ENCODE results near the gene PPP1R3C.

Gene PPP1R3C

DNA sequence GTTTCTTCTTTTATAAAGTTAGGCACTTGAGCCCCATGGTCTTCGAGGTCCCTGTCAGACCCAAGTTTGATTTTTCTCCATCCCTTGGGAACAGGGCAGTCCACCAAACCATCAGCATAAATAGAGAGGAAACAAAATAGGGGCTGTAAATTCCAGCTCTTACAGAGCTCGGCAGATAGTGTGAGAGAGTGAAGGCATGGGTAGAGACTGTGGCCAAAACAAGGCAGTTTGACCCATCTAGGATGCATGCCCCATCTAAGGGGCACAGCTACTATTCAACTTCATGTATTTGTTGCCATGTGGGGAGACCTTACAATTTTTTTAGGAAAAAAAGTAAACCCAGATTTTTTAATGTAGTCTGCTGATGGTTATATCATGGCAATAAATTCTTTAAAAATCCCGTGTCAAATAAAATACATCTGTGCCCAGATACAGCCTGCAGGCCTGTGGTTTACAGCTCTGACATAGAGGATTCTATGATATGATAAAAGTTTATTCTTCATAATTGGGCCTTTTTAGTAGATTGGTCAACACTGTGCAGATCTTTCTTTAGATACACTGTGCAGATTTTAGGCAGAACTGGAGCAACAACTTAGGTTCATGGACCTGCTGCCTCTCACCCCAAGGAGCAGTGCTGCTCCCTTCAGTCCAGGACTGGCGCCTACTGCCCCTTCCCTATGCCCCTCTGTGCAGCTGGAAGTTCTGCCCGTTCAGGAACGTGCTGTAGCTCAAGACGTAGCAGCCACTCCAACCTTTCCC is 5.3 kb downstream of the PPP1R3C start:
- Histone ChIP-seq H3K4me3 (ENCODE audit: low read depth, low read length) (no peak overlapping the region), H3K27ac (ENCODE audit: extremely low read depth, low read depth, low read length) (no peak overlapping the region), H3K9me3 (ENCODE audit: control insufficient read depth, insufficient read depth, low read depth, low read length) (no peaks in the 10 kb centered on the region), H3K4me1 (ENCODE audit: control insufficient read depth, insufficient read depth, low read length) (no peaks in the 10 kb centered on the region), H3K36me3 (ENCODE audit: control insufficient read depth in 2 of 2, insufficient read depth in 1 of 2, low read length in 2 of 2) (no peaks in the 10 kb centered on the region)
- POLR2A ChIA-PET = no interaction called here
- CTCF ChIA-PET = interaction anchor here (0.6 to 2.3 kb wide), 6 partner anchors 8 to 747 kb away, joined by 3 to 20 read pairs (median 3); no protein-coding TSS in a partner anchor
- no peak for TF ChIP-seq ZNF530 (tag by site-specific recombination; IDR thresholded peaks at IDR 0.05; ENCODE audit: low read depth)
- no peak for TF ChIP-seq ZFP69B (tag by site-specific recombination; IDR thresholded peaks at IDR 0.05)
- TF ChIP-seq, protein P1, sequence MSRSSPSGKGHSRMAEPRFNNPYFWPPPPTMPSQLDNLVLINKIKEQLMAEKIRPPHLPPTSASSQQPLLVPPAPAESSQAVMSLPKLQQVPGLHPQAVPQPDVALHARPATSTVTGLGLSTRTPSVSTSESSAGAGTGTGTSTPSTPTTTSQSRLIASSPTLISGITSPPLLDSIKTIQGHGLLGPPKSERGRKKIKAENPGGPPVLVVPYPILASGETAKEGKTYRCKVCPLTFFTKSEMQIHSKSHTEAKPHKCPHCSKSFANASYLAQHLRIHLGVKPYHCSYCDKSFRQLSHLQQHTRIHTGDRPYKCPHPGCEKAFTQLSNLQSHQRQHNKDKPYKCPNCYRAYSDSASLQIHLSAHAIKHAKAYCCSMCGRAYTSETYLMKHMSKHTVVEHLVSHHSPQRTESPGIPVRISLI (tag by site-specific recombination; IDR thresholded peaks at IDR 0.05) = no peak
- TF ChIP-seq SP3 (tag by site-specific recombination; IDR thresholded peaks at IDR 0.05) = no peak
- no peak for TF ChIP-seq OVOL3 (tag by site-specific recombination; IDR thresholded peaks at IDR 0.05)
- TF ChIP-seq ZNF10 (tag by site-specific recombination; IDR thresholded peaks at IDR 0.05) = no peak
- no peak for TF ChIP-seq ZBTB21 (tag by site-specific recombination; IDR thresholded peaks at IDR 0.05)
- TF ChIP-seq ZSCAN16 (tag by site-specific recombination; IDR thresholded peaks at IDR 0.05) = no peak
- TF ChIP-seq ZNF654 (tag by site-specific recombination; IDR thresholded peaks at IDR 0.05; ENCODE audit: low read depth) = no peak
- TF ChIP-seq ZNF184 (tag by site-specific recombination; IDR thresholded peaks at IDR 0.05) = no peak
- TF ChIP-seq, protein P2, sequence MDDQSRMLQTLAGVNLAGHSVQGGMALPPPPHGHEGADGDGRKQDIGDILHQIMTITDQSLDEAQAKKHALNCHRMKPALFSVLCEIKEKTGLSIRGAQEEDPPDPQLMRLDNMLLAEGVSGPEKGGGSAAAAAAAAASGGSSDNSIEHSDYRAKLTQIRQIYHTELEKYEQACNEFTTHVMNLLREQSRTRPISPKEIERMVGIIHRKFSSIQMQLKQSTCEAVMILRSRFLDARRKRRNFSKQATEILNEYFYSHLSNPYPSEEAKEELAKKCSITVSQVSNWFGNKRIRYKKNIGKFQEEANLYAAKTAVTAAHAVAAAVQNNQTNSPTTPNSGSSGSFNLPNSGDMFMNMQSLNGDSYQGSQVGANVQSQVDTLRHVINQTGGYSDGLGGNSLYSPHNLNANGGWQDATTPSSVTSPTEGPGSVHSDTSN (CRISPR knock-in tag; IDR thresholded peaks at IDR 0.05) = no peak
- TF ChIP-seq, protein P3, sequence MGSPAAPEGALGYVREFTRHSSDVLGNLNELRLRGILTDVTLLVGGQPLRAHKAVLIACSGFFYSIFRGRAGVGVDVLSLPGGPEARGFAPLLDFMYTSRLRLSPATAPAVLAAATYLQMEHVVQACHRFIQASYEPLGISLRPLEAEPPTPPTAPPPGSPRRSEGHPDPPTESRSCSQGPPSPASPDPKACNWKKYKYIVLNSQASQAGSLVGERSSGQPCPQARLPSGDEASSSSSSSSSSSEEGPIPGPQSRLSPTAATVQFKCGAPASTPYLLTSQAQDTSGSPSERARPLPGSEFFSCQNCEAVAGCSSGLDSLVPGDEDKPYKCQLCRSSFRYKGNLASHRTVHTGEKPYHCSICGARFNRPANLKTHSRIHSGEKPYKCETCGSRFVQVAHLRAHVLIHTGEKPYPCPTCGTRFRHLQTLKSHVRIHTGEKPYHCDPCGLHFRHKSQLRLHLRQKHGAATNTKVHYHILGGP (tag by site-specific recombination; IDR thresholded peaks at IDR 0.05) = no peak
- TF ChIP-seq ZNF311 (tag by site-specific recombination; IDR thresholded peaks at IDR 0.05; ENCODE audit: borderline replicate concordance) = no peak
- no peak for TF ChIP-seq ZNF404 (tag by site-specific recombination; IDR thresholded peaks at IDR 0.05)
- no peak for TF ChIP-seq ZNF169 (tag by site-specific recombination; IDR thresholded peaks at IDR 0.05)
- TF ChIP-seq ZNF416 (tag by site-specific recombination; IDR thresholded peaks at IDR 0.05) = no peak
- TF ChIP-seq ZNF132 (tag by site-specific recombination; IDR thresholded peaks at IDR 0.05; ENCODE audit: borderline replicate concordance) = no peak
- no peak for TF ChIP-seq ZNF274 (IDR thresholded peaks at IDR 0.05; ENCODE audit: low read length)
- TF ChIP-seq ZNF274 (tag by site-specific recombination; IDR thresholded peaks at IDR 0.05; ENCODE audit: borderline replicate concordance) = no peak
- TF ChIP-seq, protein P4, sequence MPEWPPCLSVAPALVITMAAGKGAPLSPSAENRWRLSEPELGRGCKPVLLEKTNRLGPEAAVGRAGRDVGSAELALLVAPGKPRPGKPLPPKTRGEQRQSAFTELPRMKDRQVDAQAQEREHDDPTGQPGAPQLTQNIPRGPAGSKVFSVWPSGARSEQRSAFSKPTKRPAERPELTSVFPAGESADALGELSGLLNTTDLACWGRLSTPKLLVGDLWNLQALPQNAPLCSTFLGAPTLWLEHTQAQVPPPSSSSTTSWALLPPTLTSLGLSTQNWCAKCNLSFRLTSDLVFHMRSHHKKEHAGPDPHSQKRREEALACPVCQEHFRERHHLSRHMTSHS (tag by site-specific recombination; IDR thresholded peaks at IDR 0.05) = no peak
- TF ChIP-seq YY1 (tag by site-specific recombination; IDR thresholded peaks at IDR 0.05) = no peak

DNA sequence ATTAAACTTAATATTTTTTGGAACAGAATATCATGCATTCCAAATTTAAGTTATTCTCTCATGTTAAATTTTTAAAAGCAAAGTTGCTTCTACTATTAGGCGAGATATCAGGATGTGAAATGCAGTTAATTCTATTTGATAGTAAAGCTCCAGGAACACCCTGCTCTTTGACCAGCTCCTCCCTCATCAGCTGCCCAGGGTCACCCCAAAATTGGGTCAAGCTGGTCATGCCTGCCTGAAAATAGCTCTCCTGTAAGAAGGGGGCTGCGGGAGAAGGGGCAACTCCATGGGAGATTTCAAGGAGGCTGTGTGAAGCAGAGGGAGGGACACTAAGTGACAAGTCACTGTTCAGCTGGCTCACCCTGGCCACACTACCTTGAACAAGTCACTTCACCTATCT is 5.9 kb downstream of the PPP1R3C start:
- H3K4me1 ChIP-seq (ENCODE audit: control insufficient read depth, insufficient read depth, low read length) = no peaks in the 10 kb centered on the region
- no peaks in the 10 kb centered on the region for H3K9me3 ChIP-seq (ENCODE audit: control insufficient read depth, insufficient read depth, low read depth, low read length)
- no peak for TF ChIP-seq KLF1 (tag by site-specific recombination; IDR thresholded peaks at IDR 0.05)
- TF ChIP-seq ZNF785 (tag by site-specific recombination; IDR thresholded peaks at IDR 0.05) = no peak
- no peak for TF ChIP-seq FEZF1 (tag by site-specific recombination; IDR thresholded peaks at IDR 0.05)
- no peak for TF ChIP-seq ZNF292 (tag by site-specific recombination; IDR thresholded peaks at IDR 0.05; ENCODE audit: borderline replicate concordance, low read depth)
- TF ChIP-seq SETDB1 (IDR thresholded peaks at IDR 0.05; ENCODE audit: insufficient read length, low read length) = no peak
- no peak for TF ChIP-seq ZNF629 (tag by site-specific recombination; IDR thresholded peaks at IDR 0.05)
- TF ChIP-seq ZNF433 (tag by site-specific recombination; IDR thresholded peaks at IDR 0.05; ENCODE audit: low read depth) = no peak
- no peak for TF ChIP-seq HOXA7 (CRISPR knock-in tag; IDR thresholded peaks at IDR 0.05; ENCODE audit: borderline replicate concordance)
- TF ChIP-seq ZNF555 (tag by site-specific recombination; conservative IDR thresholded peaks at IDR 0.05) = no peak
- no peak for TF ChIP-seq ZNF571 (tag by site-specific recombination; IDR thresholded peaks at IDR 0.05)
- TF ChIP-seq, protein P5, sequence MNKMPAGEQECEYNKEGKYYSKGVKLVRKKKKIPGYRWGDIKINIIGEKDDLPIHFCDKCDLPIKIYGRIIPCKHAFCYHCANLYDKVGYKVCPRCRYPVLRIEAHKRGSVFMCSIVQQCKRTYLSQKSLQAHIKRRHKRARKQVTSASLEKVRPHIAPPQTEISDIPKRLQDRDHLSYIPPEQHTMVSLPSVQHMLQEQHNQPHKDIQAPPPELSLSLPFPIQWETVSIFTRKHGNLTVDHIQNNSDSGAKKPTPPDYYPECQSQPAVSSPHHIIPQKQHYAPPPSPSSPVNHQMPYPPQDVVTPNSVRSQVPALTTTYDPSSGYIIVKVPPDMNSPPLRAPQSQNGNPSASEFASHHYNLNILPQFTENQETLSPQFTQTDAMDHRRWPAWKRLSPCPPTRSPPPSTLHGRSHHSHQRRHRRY (tag by site-specific recombination; IDR thresholded peaks at IDR 0.05) = no peak
- no peak overlapping the region for H3K4me3 ChIP-seq (ENCODE audit: low read depth, low read length)
- ChIA-PET POLR2A (no interaction called here), CTCF (interaction anchor here (0.7 to 2.3 kb wide), 5 partner anchors 9 to 329 kb away, joined by 3 to 20 read pairs (median 3); no protein-coding TSS in a partner anchor)
- no peak overlapping the region for H3K27ac ChIP-seq (ENCODE audit: extremely low read depth, low read depth, low read length)
- H3K36me3 ChIP-seq (ENCODE audit: control insufficient read depth in 2 of 2, insufficient read depth in 1 of 2, low read length in 2 of 2) = no peaks in the 10 kb centered on the region
